ENCODE measurements around the gene ZFAND3. TPM values are rescaled to one million over a fixed set of nuclear protein-coding genes. Genes with fewer than 3 reads are reported as not detected.

ZFAND3 gene
- polyA plus RNA-seq, 1 donor from 2014 or later = 19.7 TPM

DNA sequence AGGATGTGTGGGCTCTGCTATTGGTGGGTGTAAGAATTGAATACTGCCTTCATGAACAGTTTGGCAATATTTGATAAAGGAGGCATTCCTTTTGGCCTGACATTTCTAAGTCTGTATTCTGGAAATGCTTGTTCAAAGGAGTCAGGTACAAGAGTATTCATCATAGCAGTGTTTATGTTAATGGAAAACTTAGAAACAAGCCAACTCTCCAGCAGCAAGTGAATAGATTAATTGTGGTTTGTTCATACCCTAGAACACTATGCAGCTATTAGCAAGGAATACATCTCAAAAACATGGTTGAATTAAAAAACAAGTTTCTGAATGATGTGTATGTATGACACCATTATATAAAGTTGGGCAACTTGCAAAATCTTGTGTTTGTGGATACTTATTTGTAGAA is 195.8 kb downstream of the ZFAND3 start:
- peaks cover 4% of the 10 kb centered on the region for H3K9me3 ChIP-seq (ENCODE audit: low read length)
- no peaks in the 10 kb centered on the region for H3F3A ChIP-seq (ENCODE audit: insufficient read depth, low read length, poor library complexity, severe bottlenecking)
- H3K27me3 ChIP-seq (ENCODE audit: insufficient read depth, low read depth, low read length) = no peaks in the 10 kb centered on the region
- H3K36me3 ChIP-seq (ENCODE audit: insufficient read depth, low read length) = no peaks in the 10 kb centered on the region
- H3K4me3 ChIP-seq (ENCODE audit: low read length) = no peak overlapping the region
- peaks cover 13% of the 10 kb centered on the region for H3K79me2 ChIP-seq (replicated peaks; ENCODE audit: insufficient read depth, low read length)
- H3K4me2 ChIP-seq (ENCODE audit: low read length) = no peak overlapping the region
- H3K27ac ChIP-seq (ENCODE audit: low read length) = no peak overlapping the region
- no peaks in the 10 kb centered on the region for H4K20me1 ChIP-seq (ENCODE audit: insufficient read depth)
- H3K9ac ChIP-seq (ENCODE audit: low read length) = no peak overlapping the region
- TF ChIP-seq, protein P1, sequence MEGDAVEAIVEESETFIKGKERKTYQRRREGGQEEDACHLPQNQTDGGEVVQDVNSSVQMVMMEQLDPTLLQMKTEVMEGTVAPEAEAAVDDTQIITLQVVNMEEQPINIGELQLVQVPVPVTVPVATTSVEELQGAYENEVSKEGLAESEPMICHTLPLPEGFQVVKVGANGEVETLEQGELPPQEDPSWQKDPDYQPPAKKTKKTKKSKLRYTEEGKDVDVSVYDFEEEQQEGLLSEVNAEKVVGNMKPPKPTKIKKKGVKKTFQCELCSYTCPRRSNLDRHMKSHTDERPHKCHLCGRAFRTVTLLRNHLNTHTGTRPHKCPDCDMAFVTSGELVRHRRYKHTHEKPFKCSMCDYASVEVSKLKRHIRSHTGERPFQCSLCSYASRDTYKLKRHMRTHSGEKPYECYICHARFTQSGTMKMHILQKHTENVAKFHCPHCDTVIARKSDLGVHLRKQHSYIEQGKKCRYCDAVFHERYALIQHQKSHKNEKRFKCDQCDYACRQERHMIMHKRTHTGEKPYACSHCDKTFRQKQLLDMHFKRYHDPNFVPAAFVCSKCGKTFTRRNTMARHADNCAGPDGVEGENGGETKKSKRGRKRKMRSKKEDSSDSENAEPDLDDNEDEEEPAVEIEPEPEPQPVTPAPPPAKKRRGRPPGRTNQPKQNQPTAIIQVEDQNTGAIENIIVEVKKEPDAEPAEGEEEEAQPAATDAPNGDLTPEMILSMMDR (IDR thresholded peaks at IDR 0.05; ENCODE audit: poor library complexity, severe bottlenecking) = no peak
- no peak for TF ChIP-seq EP300 (conservative IDR thresholded peaks at IDR 0.05; ENCODE audit: poor library complexity, severe bottlenecking)
- no peak overlapping the region for H2AFZ ChIP-seq (ENCODE audit: low read depth, low read length)
- no peaks in the 10 kb centered on the region for H3K9me2 ChIP-seq (ENCODE audit: insufficient read depth, low read length)

GRCh38 chr6:38016824-38017223 is 197.3 kb downstream of the ZFAND3 start:
- H3F3A ChIP-seq (ENCODE audit: insufficient read depth, low read length, poor library complexity, severe bottlenecking) = no peaks in the 10 kb centered on the region
- H2AFZ ChIP-seq (ENCODE audit: low read depth, low read length) = no peak overlapping the region
- H3K9me3 ChIP-seq (ENCODE audit: low read length) = no peaks in the 10 kb centered on the region
- H3K9me2 ChIP-seq (ENCODE audit: insufficient read depth, low read length) = no peaks in the 10 kb centered on the region
- H3K36me3 ChIP-seq (ENCODE audit: insufficient read depth, low read length) = no peaks in the 10 kb centered on the region
- no peaks in the 10 kb centered on the region for H4K20me1 ChIP-seq (ENCODE audit: insufficient read depth)
- no peak overlapping the region for H3K27ac ChIP-seq (ENCODE audit: low read length)
- H3K4me3 ChIP-seq (ENCODE audit: low read length) = no peak overlapping the region
- peaks cover 7% of the 10 kb centered on the region for H3K79me2 ChIP-seq (replicated peaks; ENCODE audit: insufficient read depth, low read length)
- no peaks in the 10 kb centered on the region for H3K27me3 ChIP-seq (ENCODE audit: insufficient read depth, low read depth, low read length)
- no peak for TF ChIP-seq MXI1 (conservative IDR thresholded peaks at IDR 0.05; ENCODE audit: poor library complexity, severe bottlenecking)
- H3K4me2 ChIP-seq (ENCODE audit: low read length) = no peak overlapping the region
- no peak overlapping the region for H3K9ac ChIP-seq (ENCODE audit: low read length)

DNA sequence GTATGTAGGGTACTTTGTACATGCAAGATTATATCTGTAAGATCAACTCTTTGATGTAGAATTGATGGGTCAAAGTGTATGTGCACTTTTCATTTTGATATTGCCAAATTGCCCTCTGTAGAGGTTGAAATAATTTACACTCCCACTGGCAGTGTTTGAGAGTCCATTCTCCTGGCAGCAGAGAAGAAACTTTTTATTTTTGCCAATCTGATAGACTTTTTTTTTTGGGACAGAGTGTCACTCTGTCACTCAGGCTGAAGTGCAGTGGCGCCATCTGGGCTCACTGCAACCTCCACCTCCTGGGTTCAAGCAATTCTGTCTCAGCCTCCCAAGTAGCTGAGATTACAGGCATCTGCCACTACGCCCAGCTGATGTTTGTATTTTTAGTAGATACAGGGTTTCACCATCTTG is 199.2 kb downstream of the ZFAND3 start:
- H3K9me3 ChIP-seq (ENCODE audit: low read length) = no peaks in the 10 kb centered on the region
- H3K4me2 ChIP-seq (ENCODE audit: low read length) = no peak overlapping the region
- H3K27ac ChIP-seq (ENCODE audit: low read length) = no peak overlapping the region
- no peaks in the 10 kb centered on the region for H3K36me3 ChIP-seq (ENCODE audit: insufficient read depth, low read length)
- H3K9me2 ChIP-seq (ENCODE audit: insufficient read depth, low read length) = no peaks in the 10 kb centered on the region
- H3K9ac ChIP-seq (ENCODE audit: low read length) = no peak overlapping the region
- no peaks in the 10 kb centered on the region for H3K27me3 ChIP-seq (ENCODE audit: insufficient read depth, low read depth, low read length)
- no peak for TF ChIP-seq RAD21 (conservative IDR thresholded peaks at IDR 0.05)
- no peak for TF ChIP-seq REST (IDR thresholded peaks at IDR 0.05; ENCODE audit: borderline replicate concordance)
- no peak for TF ChIP-seq EP300 (conservative IDR thresholded peaks at IDR 0.05; ENCODE audit: poor library complexity, severe bottlenecking)
- TF ChIP-seq SMC3 (conservative IDR thresholded peaks at IDR 0.05; ENCODE audit: poor library complexity) = no peak
- TF ChIP-seq, protein P1 (IDR thresholded peaks at IDR 0.05; ENCODE audit: poor library complexity, severe bottlenecking) = no peak
- TF ChIP-seq POLR2AphosphoS5 (IDR thresholded peaks at IDR 0.05) = no peak
- TF ChIP-seq EZH2 (IDR thresholded peaks at IDR 0.05; ENCODE audit: borderline replicate concordance, insufficient read depth, low read length, poor library complexity, severe bottlenecking) = no peak
- H3K79me2 ChIP-seq (replicated peaks; ENCODE audit: insufficient read depth, low read length) = peaks cover 4% of the 10 kb centered on the region
- H3F3A ChIP-seq (ENCODE audit: insufficient read depth, low read length, poor library complexity, severe bottlenecking) = no peaks in the 10 kb centered on the region
- no peak overlapping the region for H2AFZ ChIP-seq (ENCODE audit: low read depth, low read length)
- no peak overlapping the region for H3K4me3 ChIP-seq (ENCODE audit: low read length)
- H4K20me1 ChIP-seq (ENCODE audit: insufficient read depth) = no peaks in the 10 kb centered on the region

Data from neural cell (in vitro differentiated cells).